HG02852 (cell line): Measurements from ENCODE around the gene ITPR3.

Source experiments
- ATAC-seq: cut with Tn5 transposase; IDR thresholded peaks from one replicate; pipeline ENCODE4 v1.9.1; 2021; ENCODE audit warnings: mild to moderate bottlenecking, moderate library complexity; ENCODE audit not compliant: unreplicated experiment

The ITPR3 gene

GRCh38 chr6:33711140-33712129 lies 90.3 kb downstream of the ITPR3 start, which contains the start of gene UQCC2:
Gene UQCC2 (minus strand): TSS chr6:33711700. CDS start chr6:33711686, 14 bp downstream.
- ATAC-seq = peak; percentile 88

- no peak for ATAC-seq
These were observed 91.8 kb downstream of the ITPR3 start for GRCh38 chr6:33712914-33713313.

GRCh38 chr6:33713786-33714185 lies 92.7 kb downstream of the ITPR3 start:
- no peak for ATAC-seq

- ATAC-seq = no peak
These were observed 93.4 kb downstream of the ITPR3 start for GRCh38 chr6:33714385-33715040.

- ATAC-seq = no peak
These were observed 95.3 kb downstream of the ITPR3 start for GRCh38 chr6:33716379-33716778.

- no peak for ATAC-seq
These were observed 95.9 kb downstream of the ITPR3 start for GRCh38 chr6:33716890-33717632.

GRCh38 chr6:33717934-33718455 lies 96.9 kb downstream of the ITPR3 start:
- ATAC-seq = no peak

- ATAC-seq = no peak
These were observed 97.6 kb downstream of the ITPR3 start for GRCh38 chr6:33718713-33719112.

GRCh38 chr6:33719326-33719987 lies 98.3 kb downstream of the ITPR3 start:
- ATAC-seq = no peak

GRCh38 chr6:33720998-33721397 lies 99.9 kb downstream of the ITPR3 start:
- ATAC-seq = no peak

GRCh38 chr6:33721508-33721907 lies 100.4 kb downstream of the ITPR3 start:
- no peak for ATAC-seq

- ATAC-seq = no peak
These were observed 101.0 kb downstream of the ITPR3 start for GRCh38 chr6:33722103-33722623.

- no peak for ATAC-seq
These were observed 102.4 kb downstream of the ITPR3 start for GRCh38 chr6:33723371-33724085.

GRCh38 chr6:33724102-33725023 lies 103.2 kb downstream of the ITPR3 start:
- ATAC-seq = no peak

GRCh38 chr6:33725222-33725621 lies 104.1 kb downstream of the ITPR3 start:
- no peak for ATAC-seq

- ATAC-seq = no peak
These were observed 105.0 kb downstream of the ITPR3 start for GRCh38 chr6:33725891-33726673.

GRCh38 chr6:33726696-33727095 lies 105.6 kb downstream of the ITPR3 start:
- ATAC-seq = no peak

GRCh38 chr6:33727126-33727525 lies 106.0 kb downstream of the ITPR3 start:
- no peak for ATAC-seq
